ENCODE measurements around the gene INPP5B.
A peak's percentile ranks its signal among the peaks of the same experiment; 100 is the strongest.
"Not testable (repeated sequence)": the region's sequence is repeated elsewhere in the genome, so short reads cannot be mapped to it uniquely, and the experiment has no call there.

Gene INPP5B

DNA sequence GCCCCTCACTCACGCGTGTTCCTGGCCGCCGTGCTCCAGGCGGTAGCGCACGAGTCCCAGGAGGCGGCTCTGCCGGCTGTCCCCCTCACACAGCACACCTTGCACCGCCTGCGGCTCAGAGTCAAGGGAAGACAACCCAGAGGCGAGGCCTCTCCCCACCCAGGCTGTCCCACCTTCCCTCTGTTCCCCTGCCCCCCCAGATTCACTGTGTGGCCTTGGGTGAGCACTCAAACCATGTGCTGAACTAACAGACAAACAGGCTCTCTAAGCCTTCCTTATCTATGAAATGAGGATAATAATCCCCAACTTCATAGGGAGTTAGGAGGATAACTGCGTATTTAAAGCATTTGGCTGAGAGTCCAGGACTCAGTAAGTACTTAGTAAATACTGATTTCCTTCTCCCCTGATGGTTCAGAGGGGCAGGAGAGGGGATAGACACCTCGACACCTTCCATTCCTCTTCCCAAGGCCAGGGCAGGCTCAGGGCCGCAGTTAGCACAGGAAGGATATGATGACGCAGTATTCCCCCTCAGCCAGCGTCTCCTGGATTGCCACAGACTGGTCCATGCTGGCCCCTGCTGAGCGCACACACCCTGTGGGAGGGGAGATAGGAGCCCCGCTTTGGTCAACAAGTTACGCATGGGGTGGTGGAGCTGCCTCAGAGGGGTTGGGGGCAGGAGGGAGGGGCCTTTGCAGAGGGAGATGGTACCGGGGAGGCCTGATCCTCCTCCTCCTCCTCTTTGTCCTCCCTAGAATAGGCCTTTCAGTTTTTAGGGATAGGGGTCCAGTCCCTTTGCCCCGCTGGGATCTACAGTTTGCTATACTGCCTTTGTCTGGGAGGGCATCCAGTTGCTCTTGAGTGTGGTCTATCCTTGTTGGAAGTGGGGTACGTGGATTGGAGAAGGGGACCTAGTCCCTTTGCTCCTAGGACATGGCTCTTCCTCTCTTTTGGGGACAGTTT is 830 bp downstream of the INPP5B start:
- TF ChIP-seq POLR2A (IDR thresholded peaks at IDR 0.05; ENCODE audit: low read depth, low read length) (no peak), POLR2AphosphoS5 (IDR thresholded peaks at IDR 0.05; ENCODE audit: low read depth, low read length) (no peak), TAF1 (IDR thresholded peaks at IDR 0.05; ENCODE audit: borderline replicate concordance, low read depth, low read length) (no peak)
- DNase-seq (ENCODE audit: insufficient read length), result no peak
- no peak for FAIRE-seq

DNA sequence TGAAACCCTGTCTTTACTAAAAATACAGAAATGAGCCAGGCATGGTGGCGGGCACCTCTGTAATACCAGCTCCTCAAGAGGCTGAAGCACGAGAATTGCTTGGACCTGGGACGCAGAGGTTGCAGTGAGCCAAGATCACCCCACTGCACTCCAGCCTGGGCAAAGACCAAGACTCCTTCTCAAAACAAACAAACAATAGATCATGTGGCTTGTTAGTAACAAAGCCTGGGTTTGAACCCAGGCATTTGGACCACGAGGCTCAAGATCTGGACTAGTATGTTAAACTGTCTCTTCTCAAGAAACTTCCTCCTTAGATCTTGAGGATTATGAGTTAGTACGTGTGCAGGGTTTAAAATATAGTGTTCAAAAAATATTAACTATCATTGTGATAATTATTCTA is 1.6 kb downstream of the INPP5B start:
- FAIRE-seq (no peak), DNase-seq (ENCODE audit: insufficient read length) (no peak)
- TF ChIP-seq TAF1 (IDR thresholded peaks at IDR 0.05; ENCODE audit: borderline replicate concordance, low read depth, low read length), result no peak

DNA sequence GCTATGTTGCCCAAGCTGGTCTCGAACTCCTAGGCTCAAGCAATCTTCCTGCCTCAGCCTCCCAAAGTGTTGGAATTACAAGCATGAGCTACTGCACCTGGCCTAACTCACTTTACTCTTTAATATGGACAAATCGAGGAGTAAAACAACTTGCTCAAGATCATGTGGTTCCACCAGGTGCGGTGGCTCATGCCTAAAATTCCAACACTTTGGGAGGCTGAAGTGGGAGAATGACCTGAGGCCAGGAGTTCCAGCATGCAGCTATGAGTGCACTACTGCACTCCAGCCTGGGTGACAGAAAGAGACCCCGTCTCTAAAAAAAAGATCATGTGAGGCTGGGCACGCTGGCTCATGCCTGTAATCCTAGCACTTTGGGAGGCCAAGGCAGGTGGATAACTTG is 2.0 kb downstream of the INPP5B start:
- TF ChIP-seq TAF1 (IDR thresholded peaks at IDR 0.05; ENCODE audit: borderline replicate concordance, low read depth, low read length), result no peak
- TF ChIP-seq POLR2A (IDR thresholded peaks at IDR 0.05; ENCODE audit: low read depth, low read length), result no peak
- no peak for FAIRE-seq

DNA sequence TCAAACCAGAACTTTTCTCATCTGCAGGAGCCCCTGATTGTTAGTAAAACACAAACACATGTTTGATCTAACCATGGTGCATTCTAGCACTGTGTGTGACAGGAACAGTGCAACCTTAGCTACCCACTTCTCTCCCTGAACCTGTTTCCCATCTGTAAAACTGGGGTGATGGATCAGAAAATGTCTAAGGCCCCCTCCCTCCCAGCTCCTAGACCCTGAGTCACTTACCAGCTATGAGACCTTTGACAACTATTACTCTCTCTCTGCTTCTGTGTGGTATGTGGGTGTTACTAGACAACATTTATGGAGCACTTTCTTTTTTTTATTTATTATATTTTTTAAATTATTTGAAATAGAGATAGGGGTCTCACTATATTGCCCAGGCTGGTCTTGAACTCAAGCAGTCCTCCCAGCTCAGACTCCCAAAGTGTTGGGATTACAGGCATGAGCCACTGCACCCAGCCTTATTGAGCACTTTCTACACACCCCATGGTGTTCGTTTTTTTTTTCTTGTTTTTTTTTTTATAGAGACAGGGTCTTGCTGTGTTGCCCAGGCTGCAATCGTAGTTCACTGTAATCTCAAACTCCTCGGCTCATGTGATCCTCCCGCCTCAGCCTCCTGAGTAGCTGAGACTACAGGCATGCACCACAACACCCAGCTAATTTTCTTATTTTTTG is 2.6 kb downstream of the INPP5B start:
- no peak for TF ChIP-seq POLR2AphosphoS5 (IDR thresholded peaks at IDR 0.05; ENCODE audit: low read depth, low read length)
- TF ChIP-seq POLR2A (IDR thresholded peaks at IDR 0.05; ENCODE audit: low read depth, low read length), result no peak
- no peak for TF ChIP-seq TAF1 (IDR thresholded peaks at IDR 0.05; ENCODE audit: borderline replicate concordance, low read depth, low read length)
- DNase-seq (ENCODE audit: insufficient read length) (no peak), FAIRE-seq (no peak)

More for the DNA sequence above, 2.0 kb downstream of the INPP5B start:
- no peak for DNase-seq (ENCODE audit: insufficient read length)

DNA sequence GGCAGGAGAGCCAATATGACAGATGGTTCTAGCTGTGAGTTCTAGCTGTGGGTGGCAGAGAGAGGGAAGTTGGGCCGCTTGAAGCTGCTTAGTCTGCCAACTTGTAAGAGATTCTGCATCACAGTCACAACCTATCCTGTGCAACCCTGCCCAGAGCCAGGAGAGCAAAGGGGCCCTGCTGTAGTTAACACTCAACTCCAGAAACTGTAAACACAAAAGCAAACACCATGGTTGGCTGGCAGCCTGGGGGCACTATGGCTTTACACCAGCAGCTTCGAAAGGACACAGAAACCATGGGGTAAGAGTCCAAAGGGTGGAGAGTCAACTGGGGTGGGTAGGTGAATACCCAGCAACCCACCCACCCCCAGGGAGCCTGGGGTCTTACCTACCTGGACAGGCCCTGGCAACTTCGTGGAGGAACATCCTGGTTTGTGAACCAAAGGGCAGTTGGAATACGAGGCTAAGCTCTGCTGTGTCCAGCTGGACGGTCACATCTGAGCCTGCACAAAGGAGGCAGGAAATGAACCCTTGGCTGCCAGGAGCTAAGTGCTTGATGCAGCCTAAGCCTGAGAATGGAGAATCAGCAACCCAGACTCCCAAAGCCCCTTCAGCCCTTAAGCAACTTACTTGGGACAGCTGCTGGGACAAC is 6.4 kb downstream of the INPP5B start:
- TF ChIP-seq TAF1 (IDR thresholded peaks at IDR 0.05; ENCODE audit: borderline replicate concordance, low read depth, low read length) (no peak), POLR2A (IDR thresholded peaks at IDR 0.05; ENCODE audit: low read depth, low read length) (no peak), POLR2AphosphoS5 (IDR thresholded peaks at IDR 0.05; ENCODE audit: low read depth, low read length) (no peak)
- no peak for FAIRE-seq
- DNase-seq (ENCODE audit: insufficient read length), result no peak

DNA sequence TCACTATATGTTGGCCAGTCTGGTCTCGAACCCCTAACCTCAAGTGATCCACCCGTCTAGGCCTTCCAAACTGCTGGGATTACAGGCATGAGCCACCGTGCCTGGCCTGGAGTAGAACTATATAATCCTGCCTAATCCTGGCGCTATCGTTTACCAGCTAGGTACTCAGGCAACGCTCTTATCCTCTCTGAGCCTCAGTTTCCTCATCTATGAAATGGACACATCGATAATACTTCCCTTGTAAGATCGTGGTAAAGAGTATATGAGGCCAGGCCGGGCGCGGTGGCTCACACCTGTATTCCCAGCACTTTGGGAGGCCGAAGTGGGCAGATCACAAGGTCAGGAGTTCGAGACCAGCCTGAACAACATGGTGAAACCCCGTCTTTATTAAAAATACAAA is 10.1 kb downstream of the INPP5B start:
- DNase-seq (ENCODE audit: insufficient read length); FAIRE-seq: not testable (repeated sequence)

DNA sequence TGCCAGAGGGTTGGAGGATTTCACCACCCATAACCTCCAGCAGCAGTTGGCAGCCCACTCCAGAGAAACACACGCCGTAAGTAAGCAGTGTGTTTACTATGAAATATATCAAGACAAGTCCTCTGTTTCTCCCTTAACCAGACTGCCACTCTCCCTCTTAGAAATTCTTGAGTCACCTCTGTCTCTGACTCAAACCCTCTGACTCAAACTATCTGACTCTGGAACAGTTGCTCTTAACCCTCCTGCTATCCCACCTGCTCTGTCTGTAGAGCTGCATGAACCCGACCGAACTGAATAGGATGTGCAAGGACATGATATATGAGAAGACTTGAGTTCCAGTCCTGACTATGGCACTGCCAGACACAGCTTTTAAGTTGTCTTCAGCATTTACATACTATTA is 14.1 kb downstream of the INPP5B start:
- DNase-seq (ENCODE audit: insufficient read length) (no peak), FAIRE-seq (no peak)
- no peak for TF ChIP-seq POLR2A (IDR thresholded peaks at IDR 0.05; ENCODE audit: low read depth, low read length)
- no peak for TF ChIP-seq TAF1 (IDR thresholded peaks at IDR 0.05; ENCODE audit: borderline replicate concordance, low read depth, low read length)
- no peak for TF ChIP-seq POLR2AphosphoS5 (IDR thresholded peaks at IDR 0.05; ENCODE audit: low read depth, low read length)

DNA sequence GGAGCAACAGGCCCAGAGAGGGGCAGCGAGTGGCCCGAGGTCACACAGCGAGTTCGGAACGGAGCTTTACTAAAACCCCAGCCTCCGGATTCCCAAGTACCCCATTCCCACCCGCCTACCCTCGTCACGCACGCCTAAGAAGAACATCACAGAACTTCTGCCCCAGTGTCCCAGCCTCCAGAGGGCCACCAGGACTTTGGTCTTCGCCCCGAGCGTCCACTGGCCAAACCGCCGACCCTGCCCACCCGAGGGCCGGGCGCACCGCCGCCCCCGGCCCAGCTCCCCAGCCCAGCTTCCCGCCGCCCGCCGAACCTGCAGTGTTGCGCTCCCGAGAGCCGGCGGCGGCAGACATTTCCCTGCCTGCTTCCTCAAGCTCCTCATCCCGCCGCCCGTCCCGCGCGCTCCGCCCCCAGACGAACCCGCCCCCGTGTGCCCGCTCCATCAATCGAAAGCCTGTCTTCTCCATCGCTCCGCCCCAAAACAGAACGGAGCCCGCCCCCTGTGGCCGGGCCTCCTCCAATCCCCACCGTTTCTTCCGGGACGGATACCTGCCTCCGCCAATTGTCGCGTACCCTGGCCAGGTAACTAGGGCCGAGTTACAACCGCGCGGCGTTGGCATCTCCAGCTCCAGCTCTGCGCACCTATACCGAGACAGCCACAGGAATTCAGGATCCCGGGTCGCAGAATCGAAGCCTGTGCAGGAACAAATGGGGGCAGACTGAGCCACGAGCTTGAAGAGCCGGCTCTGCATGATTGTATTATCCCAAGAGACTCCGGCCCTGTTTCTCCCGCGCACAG is 15.3 kb downstream of the INPP5B start:
- peak; percentile 82 for FAIRE-seq

DNA sequence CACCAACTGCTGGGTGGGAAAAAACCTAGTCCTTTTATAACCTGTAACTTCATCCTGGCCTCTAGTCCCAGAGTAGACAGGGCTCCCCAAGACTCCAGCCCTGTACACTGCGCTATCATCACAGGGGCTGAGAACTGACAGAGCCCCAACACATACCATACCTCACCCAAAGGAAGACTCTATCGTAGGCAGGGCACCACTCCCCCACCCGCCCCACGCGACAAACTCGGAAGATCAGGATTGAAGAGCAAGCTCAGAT is 15.8 kb downstream of the INPP5B start:
- FAIRE-seq, result peak; percentile 54
- TF ChIP-seq POLR2A (IDR thresholded peaks at IDR 0.05; ENCODE audit: low read depth, low read length) (no peak), POLR2AphosphoS5 (IDR thresholded peaks at IDR 0.05; ENCODE audit: low read depth, low read length) (no peak), TAF1 (IDR thresholded peaks at IDR 0.05; ENCODE audit: borderline replicate concordance, low read depth, low read length) (no peak)
- DNase-seq (ENCODE audit: insufficient read length), result no peak

More for the DNA sequence above, 15.3 kb downstream of the INPP5B start:
- peak; percentile 90 for DNase-seq (ENCODE audit: insufficient read length)
- TF ChIP-seq TAF1 (IDR thresholded peaks at IDR 0.05; ENCODE audit: borderline replicate concordance, low read depth, low read length) (no peak), POLR2A (IDR thresholded peaks at IDR 0.05; ENCODE audit: low read depth, low read length) (peak; percentile 25; the same call in 1 of the 2 replicates)

DNA sequence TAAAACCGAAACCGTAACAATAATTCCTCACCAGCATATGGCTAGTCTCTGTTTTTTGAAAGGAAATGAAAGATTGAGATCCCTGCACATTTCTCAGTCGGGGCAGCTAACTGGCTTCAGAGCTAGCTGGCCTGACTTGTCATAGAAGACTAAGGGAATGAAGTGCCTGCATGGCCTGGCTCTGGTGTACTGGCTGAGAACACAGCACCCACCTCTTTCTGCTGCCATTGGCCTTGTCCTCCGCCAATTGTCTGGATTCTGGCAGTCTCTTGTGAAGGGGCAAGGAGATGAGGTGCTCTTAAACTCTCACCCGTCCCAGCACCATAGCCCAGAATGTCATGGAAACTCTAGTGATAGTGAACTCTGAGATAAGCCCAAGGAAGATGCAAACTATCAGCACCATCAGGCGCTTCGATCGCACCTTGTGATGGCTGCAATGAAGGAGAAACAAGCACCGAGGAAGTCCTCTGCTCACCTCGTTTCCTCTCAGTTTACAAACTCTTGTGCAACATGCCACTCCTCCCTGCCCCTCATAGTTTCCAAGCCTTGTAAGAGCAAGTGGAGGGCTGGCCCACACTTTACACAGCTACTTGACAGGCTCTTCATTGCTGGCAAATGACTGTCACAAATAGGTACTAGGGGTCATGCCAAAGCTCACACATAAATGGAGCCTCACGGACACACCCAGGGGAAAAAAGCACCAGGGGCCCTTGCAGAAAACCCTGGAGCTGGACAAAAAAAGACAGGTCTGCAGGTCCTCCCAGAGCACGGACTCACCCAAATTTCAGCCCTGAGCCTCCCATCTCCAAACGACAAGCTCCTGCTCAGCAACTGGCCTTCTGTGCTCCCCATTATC is 16.4 kb downstream of the INPP5B start:
- FAIRE-seq (peak; percentile 69), DNase-seq (ENCODE audit: insufficient read length) (no peak)
- TF ChIP-seq POLR2A (IDR thresholded peaks at IDR 0.05; ENCODE audit: low read depth, low read length), result no peak
- TF ChIP-seq POLR2AphosphoS5 (IDR thresholded peaks at IDR 0.05; ENCODE audit: low read depth, low read length), result no peak
- no peak for TF ChIP-seq TAF1 (IDR thresholded peaks at IDR 0.05; ENCODE audit: borderline replicate concordance, low read depth, low read length)

Measured in GM12892 (cell line).